Adipose tissue (tissue), 3 donors: ENCODE data around the gene GABRB1. TPM values are rescaled to one million over a fixed set of nuclear protein-coding genes. Genes with fewer than 3 reads are reported as not detected.
"Not testable (repeated sequence)": the region's sequence is repeated elsewhere in the genome, so short reads cannot be mapped to it uniquely, and the experiment has no call there.

Source experiments
- H3K27ac ChIP-seq: one replicate; pipeline ENCODE4 v1.5.1; 2013; ENCODE audit warnings: low read depth, low read length
- WGBS, 3 donors: extraction: QIAGEN DNeasy Blood & Tissue Kit; methylation state at CpG; one replicate each; pipeline ENCODE4 v1.1.7; 2013; 5-methylcytosine and 5-hydroxymethylcytosine counted together
- polyA plus RNA-seq, 3 donors: library from polyadenylated mRNA; stranded (reverse); fragments of 200-250 nt; gene quantifications; one replicate each; pipeline ENCODE4 v1.2.3, GENCODE V29; 2013
- donor health status: healthy with polysubstance abuse.
- donor health status: Bipolar disorder and iron deficiency.
- donor health status: healthy.

Gene GABRB1
- polyA plus RNA-seq, 3 donors: 0.22 TPM; not detected in 2

- H3K27ac ChIP-seq: no peak overlapping the region
These were observed 193.0 kb downstream of the GABRB1 start for GRCh38 chr4:47224361-47224760.

- 35 to 56% (median 52%) methylated on average over 2 of the region's 2 CpGs for WGBS, 3 donors
- H3K27ac ChIP-seq: no peak overlapping the region
These were observed 204.4 kb downstream of the GABRB1 start for GRCh38 chr4:47235721-47236120.

GRCh38 chr4:47238667-47239066 is 207.3 kb downstream of the GABRB1 start:
- 33 to 64% (median 57%) methylated on average over 1 of the region's 1 CpG for WGBS, 3 donors
- H3K27ac ChIP-seq: no peak overlapping the region

GRCh38 chr4:47239649-47240048 is 208.3 kb downstream of the GABRB1 start:
- H3K27ac ChIP-seq: no peak overlapping the region
- 67 to 71% (median 70%) methylated on average over 4 of the region's 4 CpGs for WGBS, 3 donors

- 66 to 75% (median 75%) methylated on average over 9 of the region's 9 CpGs for whole genome bisulfite sequencing, 3 donors
- no peak overlapping the region for H3K27ac ChIP-seq
These were observed 220.2 kb downstream of the GABRB1 start for GRCh38 chr4:47251348-47252135.

- WGBS, 3 donors: 72 to 94% (median 92%) methylated on average over 3 of the region's 3 CpGs
These were observed 232.4 kb downstream of the GABRB1 start for GRCh38 chr4:47263721-47264120.

GRCh38 chr4:47270201-47270888 is 239.0 kb downstream of the GABRB1 start:
- no peak overlapping the region for H3K27ac ChIP-seq
- 19 to 38% (median 35%) methylated on average over 2 of the region's 2 CpGs for WGBS, 3 donors

More at GRCh38 chr4:47263721-47264120, 232.4 kb downstream of the GABRB1 start:
- H3K27ac ChIP-seq: no peak overlapping the region

- whole genome bisulfite sequencing, 3 donors: 77 to 93% (median 79%) methylated on average over 1 of the region's 1 CpG
- no peak overlapping the region for H3K27ac ChIP-seq
These were observed 239.9 kb downstream of the GABRB1 start for GRCh38 chr4:47271291-47271690.

- H3K27ac ChIP-seq: no peak overlapping the region
- 33 to 57% (median 42%) methylated on average over 2 of the region's 2 CpGs for WGBS, 3 donors
These were observed 243.5 kb downstream of the GABRB1 start for GRCh38 chr4:47274901-47275300.

GRCh38 chr4:47275595-47275994 is 244.2 kb downstream of the GABRB1 start:
- no peak overlapping the region for H3K27ac ChIP-seq
- 55 to 70% (median 58%) methylated on average over 2 of the region's 2 CpGs for WGBS, 3 donors

- 32 to 50% (median 42%) methylated on average over 2 of the region's 2 CpGs for WGBS, 3 donors
These were observed 247.3 kb downstream of the GABRB1 start for GRCh38 chr4:47278631-47279030.

GRCh38 chr4:47287735-47288134 is 256.4 kb downstream of the GABRB1 start:
- 41 to 91% (median 69%) methylated on average over 2 of the region's 2 CpGs for WGBS, 3 donors
- H3K27ac ChIP-seq: no peak overlapping the region

More at GRCh38 chr4:47278631-47279030, 247.3 kb downstream of the GABRB1 start:
- no peak overlapping the region for H3K27ac ChIP-seq

- H3K27ac ChIP-seq: no peak overlapping the region
These were observed 258.4 kb downstream of the GABRB1 start for GRCh38 chr4:47289805-47290204.

GRCh38 chr4:47290873-47291272 is 259.5 kb downstream of the GABRB1 start:
- 79 to 86% (median 85%) methylated on average over 4 of the region's 4 CpGs for WGBS, 3 donors
- not testable (repeated sequence) for H3K27ac ChIP-seq

- no peak overlapping the region for H3K27ac ChIP-seq
These were observed 277.8 kb downstream of the GABRB1 start for GRCh38 chr4:47309165-47309564.

GRCh38 chr4:47312170-47312569 is 280.8 kb downstream of the GABRB1 start:
- WGBS, 3 donors: 50 to 80% (median 66%) methylated on average over 2 of the region's 2 CpGs
- no peak overlapping the region for H3K27ac ChIP-seq

GRCh38 chr4:47313384-47313783 is 282.0 kb downstream of the GABRB1 start:
- no peak overlapping the region for H3K27ac ChIP-seq

GRCh38 chr4:47315346-47315745 is 284.0 kb downstream of the GABRB1 start:
- no peak overlapping the region for H3K27ac ChIP-seq

- no peak overlapping the region for H3K27ac ChIP-seq
- WGBS, 3 donors: 74 to 87% (median 85%) methylated on average over 3 of the region's 3 CpGs
These were observed 294.7 kb downstream of the GABRB1 start for GRCh38 chr4:47326025-47326424.

GRCh38 chr4:47330866-47331265 is 299.5 kb downstream of the GABRB1 start:
- no peak overlapping the region for H3K27ac ChIP-seq
